NOMO-1 treated with dmso at 0.1 percent for 144 hours (cell line): Measurements from ENCODE around the gene SEC16B.

Experiments
- DNase-seq: peaks from one replicate; lab custom pipeline; 2025; ENCODE audit not compliant: unreplicated experiment; lab: John Stamatoyannopoulos, UW

Gene SEC16B

GRCh38 chr1:177944016-177944949 lies 25.6 kb downstream of the SEC16B start:
- no peak for DNase-seq

DNA sequence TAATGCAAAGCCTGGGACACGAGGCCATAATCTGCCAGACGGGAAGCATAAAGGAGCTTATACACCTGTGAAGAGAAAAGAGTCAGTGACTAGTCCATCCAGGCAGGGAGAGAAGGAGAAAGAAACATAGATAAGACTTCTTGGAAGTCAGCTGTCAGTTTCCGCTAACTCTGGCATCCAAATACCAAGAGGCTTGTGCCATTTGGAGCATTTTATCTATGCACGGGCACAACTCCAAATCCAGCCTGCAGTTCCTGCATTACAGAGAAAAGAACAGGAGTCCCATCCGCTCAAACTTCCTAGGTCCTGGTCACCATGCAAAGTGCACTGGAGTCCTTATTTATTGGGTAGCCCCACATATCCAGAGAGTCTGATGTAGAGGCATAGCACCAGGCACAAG lies 27.9 kb downstream of the SEC16B start:
- DNase-seq, result no peak

DNA sequence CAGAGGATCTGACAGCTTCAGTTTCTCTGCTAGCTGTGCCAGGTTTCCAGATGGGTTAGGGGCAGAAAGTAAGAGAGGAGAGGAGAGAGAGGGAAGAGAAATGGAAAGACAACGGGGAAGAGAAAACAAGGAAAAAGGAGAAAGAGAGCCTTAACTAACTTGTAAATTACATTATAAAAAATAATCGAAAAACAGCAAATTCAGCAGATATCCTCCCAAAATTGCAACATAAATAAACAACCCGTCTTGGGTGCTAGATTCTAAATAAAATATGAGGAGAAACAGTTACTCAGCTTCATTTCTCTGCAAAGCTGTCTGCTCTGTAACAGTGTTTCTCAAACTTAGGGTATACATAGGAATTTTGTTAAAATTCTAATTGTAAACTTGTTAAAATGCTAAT lies 29.2 kb downstream of the SEC16B start:
- DNase-seq, result no peak

DNA sequence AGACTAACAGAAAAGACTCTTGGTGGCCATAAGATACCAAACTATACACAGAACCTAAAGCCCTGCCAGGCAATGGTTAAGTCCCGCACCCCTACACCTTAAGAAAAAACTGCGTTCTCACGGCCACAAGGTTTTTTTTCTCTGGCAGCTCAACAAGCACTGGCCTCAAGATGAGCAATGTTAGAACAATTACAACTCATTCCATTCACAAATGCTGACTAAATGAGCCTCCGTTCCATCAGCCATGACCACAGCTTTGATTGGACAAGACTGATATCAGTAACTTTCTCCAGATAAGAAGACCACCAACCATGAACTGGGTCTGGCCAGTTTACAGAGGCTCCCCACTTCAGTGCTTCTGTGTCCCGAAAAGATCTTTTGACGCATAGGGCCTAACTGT lies 31.9 kb downstream of the SEC16B start:
- no peak for DNase-seq

GRCh38 chr1:177937174-177937770 lies 32.6 kb downstream of the SEC16B start:
- DNase-seq, result no peak

DNA sequence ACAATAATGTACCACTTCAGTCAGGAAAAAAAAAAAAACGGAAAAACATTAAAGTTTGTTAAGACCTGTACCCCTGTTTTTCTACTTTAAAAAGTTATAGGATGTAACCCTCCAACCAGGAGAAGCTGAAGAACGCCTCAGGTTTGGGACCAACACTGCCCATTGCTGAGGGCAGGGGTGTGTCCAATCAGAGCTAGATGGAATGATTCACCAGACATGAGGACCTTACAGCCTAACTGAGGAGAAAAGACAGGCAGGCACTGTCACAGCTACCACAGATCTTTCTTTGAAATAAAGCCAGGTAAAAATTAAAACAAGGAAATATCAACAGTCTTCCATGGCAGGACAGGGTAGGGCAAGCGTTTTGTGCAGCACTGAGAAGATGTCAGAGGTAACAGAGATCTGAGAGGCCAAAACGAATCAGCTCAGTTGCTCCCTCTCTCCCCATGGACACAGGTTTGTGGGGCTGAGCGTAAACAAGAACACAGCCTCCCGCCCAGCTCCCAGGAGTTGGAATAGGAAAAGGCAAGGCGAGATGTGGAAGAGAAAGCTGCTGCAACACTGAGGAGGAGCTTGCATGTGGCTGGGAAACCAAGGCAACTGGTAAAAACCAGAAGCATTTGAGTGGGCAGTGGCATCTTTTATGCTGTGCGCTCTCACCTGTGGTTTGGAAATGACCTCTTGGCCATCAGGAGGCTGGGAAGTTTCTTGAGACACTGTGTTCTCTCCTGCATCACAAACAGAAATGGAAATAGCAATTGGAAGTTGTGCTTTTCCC lies 34.0 kb downstream of the SEC16B start:
- DNase-seq, result no peak

GRCh38 chr1:177934927-177935326 lies 34.9 kb downstream of the SEC16B start:
- no peak for DNase-seq

DNA sequence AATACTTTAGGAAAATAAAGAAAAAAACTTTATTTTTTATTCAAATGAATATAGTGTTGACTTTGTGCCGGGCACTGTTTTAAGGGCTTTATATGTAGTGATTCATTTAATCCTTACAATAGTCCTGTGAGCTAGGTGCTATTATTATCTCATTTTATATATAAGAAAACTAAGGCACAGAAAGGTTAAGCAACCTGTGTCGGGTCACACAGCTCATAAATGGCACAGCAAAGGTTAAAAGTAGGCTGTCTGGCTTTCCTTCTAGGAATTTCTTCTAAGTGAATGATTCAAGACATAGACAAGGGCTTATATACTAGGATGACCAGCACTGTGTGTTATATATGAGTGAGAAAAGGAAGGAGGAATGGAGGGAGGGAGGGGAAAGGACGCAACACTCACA lies 35.4 kb downstream of the SEC16B start:
- no peak for DNase-seq

DNA sequence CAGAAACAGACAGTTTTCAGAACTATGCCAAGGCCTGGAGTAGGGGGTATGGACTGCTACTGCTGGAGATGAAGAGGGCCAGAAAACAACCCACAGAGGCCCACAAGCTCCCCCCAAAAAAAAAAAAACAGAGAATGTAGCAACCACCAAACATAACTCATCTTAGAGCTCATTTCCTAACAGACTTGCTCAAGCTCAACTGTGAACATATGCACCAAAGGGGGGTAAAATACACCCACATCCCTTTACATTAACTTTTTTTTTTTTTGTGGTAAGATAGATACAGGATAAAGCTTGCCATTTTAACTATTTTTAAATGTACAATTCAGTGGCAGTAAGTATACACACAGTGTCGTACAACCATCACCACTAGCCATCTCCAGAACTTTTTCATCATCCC lies 36.0 kb downstream of the SEC16B start:
- peak; percentile 43 for DNase-seq

- DNase-seq, result no peak
Measured at GRCh38 chr1:177932123-177932522, 37.7 kb downstream of the SEC16B start.

DNA sequence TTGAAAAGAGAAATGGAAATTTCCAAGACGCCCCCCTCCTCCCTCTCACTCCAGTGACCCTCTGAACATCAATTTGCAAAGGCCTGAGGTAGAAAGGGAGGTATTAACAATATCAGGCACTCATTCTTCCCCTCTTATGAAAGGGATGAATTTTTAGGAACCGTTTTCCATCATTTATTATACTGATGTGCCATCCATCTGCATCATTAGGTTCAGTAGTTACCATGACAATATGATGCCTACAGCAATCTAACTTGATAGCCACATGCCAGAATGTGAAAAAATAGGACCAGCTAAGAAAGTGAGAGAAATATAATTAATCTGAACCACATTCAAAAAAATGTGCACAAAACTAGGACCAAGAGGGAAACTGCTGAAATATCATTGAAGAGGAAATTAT lies 40.9 kb downstream of the SEC16B start:
- DNase-seq, result no peak

- no peak for DNase-seq
Measured at GRCh38 chr1:177928194-177928593, 41.7 kb downstream of the SEC16B start.

DNA sequence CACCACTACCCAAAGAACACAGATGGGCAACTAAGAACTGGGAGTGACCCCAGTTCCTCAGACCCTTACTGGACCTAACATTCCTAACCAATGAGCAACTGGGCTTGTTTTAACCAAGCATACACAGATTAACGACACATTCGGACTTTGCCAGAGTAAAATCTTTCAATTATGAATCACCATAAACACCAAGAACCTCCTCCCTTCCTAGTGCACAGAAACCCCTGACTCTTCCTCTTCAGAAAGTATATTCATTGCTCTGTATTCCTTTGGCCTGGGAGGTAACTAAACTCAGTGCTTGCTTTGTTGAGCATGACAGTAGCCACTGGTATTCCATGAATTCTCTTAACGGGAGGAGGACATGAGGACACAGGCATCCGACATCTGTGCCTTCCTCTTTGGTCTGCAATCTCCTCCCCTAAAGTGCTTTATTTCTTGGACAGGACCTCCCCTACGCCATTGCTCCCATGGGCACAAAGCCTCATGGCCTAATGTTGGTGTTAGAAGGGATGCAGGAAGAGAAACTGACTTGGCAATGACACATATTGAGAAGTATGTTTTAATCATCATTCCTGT lies 42.7 kb downstream of the SEC16B start:
- no peak for DNase-seq

DNA sequence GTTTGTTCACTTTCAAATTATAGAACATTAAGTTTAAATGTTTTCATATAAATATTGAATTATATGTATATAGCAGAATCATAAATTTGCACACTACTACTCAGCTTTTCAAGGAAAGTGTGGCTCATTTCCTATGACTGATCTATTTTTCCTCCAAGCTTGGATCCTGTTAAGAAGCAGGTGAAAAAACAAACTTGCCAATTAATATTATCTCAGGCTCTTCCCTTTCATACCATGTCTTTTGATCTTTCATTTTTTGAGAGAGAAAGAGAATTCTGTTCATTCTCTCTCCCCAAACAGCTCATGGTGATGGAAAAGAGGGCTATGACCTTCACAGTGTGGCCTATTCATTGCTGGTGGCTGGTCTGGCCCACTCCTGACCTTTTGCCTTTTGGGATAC lies 43.7 kb downstream of the SEC16B start:
- DNase-seq, result no peak

- no peak for DNase-seq
Measured at GRCh38 chr1:177925006-177925405, 44.9 kb downstream of the SEC16B start.

- no peak for DNase-seq
Measured at GRCh38 chr1:177923441-177923840, 46.4 kb downstream of the SEC16B start.

GRCh38 chr1:177922209-177922608 lies 47.6 kb downstream of the SEC16B start:
- no peak for DNase-seq

DNA sequence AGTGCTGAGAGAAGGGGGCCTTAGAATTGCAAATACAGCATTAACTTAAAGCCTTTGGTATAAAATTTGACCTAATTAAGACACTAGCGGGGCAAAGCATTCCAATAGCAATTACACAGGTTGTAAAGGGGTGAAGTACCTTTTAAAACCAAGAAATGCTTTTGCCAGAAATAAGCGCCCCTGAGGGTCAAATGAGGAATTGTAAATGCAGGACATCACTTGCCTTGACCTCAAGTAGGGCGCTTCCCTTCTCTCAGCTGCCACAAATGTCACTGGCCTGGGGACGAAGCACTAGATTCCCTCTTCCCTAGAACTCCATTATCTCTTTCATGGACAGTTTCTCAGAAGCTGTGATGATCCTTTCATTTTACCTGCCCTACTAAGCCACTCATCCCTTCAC lies 48.3 kb downstream of the SEC16B start:
- DNase-seq, result no peak

- DNase-seq, result no peak
Measured at GRCh38 chr1:177920091-177920490, 49.8 kb downstream of the SEC16B start.

- no peak for DNase-seq
Measured at GRCh38 chr1:177915641-177916040, 54.2 kb downstream of the SEC16B start.

GRCh38 chr1:177914603-177915002 lies 55.3 kb downstream of the SEC16B start:
- no peak for DNase-seq
